PFSK-1 (cell line): ENCODE measurements around the gene LRRC8D.

Experiments
- FOXP2 ChIP-seq: optimal IDR thresholded peaks from 2 replicates; pipeline ENCODE3; 2011; ENCODE audit warnings: borderline replicate concordance, control low read depth, inconsistent platforms; ENCODE audit not compliant: insufficient read depth; ENCODE audit errors: extremely low read length, extremely low read depth
- POLR2AphosphoS5 ChIP-seq: IDR thresholded peaks from 2 replicates; pipeline ENCODE4 v1.6.1; 2012; ENCODE audit warnings: low read depth, mild to moderate bottlenecking, control low read depth, low read length, moderate library complexity
- SIN3A ChIP-seq: IDR thresholded peaks from 2 replicates; pipeline ENCODE4 v1.6.1; 2012; ENCODE audit warnings: mild to moderate bottlenecking, low read length, moderate library complexity, borderline replicate concordance; ENCODE audit not compliant: insufficient read depth
- TAF1 ChIP-seq: IDR thresholded peaks from 2 replicates; pipeline ENCODE4 v1.6.1; 2012; ENCODE audit warnings: low read length, control low read depth, borderline replicate concordance; ENCODE audit not compliant: insufficient read depth
- TF ChIP-seq, protein P1 (sequence below), 2 experiments: IDR thresholded peaks; 2 replicates each; pipeline versions ENCODE4 v1.6.1 to v1.8.0; 2011 to 2012; ENCODE audit warnings: low read depth in 2 of 2, low read length in 2 of 2, control low read depth in 1 of 2, inconsistent platforms in 1 of 2, mild to moderate bottlenecking in 1 of 2, moderate library complexity in 1 of 2; ENCODE audit not compliant: insufficient read depth in 1 of 2

The LRRC8D gene

GRCh38 chr1:89802841-89803240 is 18.0 kb upstream of the LRRC8D start:
- no peak for TF ChIP-seq FOXP2
- no peak for TF ChIP-seq SIN3A
- TF ChIP-seq TAF1: no peak
- TF ChIP-seq POLR2AphosphoS5: no peak
- TF ChIP-seq, protein P1, sequence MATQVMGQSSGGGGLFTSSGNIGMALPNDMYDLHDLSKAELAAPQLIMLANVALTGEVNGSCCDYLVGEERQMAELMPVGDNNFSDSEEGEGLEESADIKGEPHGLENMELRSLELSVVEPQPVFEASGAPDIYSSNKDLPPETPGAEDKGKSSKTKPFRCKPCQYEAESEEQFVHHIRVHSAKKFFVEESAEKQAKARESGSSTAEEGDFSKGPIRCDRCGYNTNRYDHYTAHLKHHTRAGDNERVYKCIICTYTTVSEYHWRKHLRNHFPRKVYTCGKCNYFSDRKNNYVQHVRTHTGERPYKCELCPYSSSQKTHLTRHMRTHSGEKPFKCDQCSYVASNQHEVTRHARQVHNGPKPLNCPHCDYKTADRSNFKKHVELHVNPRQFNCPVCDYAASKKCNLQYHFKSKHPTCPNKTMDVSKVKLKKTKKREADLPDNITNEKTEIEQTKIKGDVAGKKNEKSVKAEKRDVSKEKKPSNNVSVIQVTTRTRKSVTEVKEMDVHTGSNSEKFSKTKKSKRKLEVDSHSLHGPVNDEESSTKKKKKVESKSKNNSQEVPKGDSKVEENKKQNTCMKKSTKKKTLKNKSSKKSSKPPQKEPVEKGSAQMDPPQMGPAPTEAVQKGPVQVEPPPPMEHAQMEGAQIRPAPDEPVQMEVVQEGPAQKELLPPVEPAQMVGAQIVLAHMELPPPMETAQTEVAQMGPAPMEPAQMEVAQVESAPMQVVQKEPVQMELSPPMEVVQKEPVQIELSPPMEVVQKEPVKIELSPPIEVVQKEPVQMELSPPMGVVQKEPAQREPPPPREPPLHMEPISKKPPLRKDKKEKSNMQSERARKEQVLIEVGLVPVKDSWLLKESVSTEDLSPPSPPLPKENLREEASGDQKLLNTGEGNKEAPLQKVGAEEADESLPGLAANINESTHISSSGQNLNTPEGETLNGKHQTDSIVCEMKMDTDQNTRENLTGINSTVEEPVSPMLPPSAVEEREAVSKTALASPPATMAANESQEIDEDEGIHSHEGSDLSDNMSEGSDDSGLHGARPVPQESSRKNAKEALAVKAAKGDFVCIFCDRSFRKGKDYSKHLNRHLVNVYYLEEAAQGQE (IDR thresholded peaks at IDR 0.05; ENCODE audit: insufficient read depth in 1 of 2, low read depth in 2 of 2, low read length in 2 of 2): no peak

GRCh38 chr1:89804642-89805237 is 16.1 kb upstream of the LRRC8D start:
- TF ChIP-seq SIN3A (no peak), POLR2AphosphoS5 (no peak), TAF1 (no peak), FOXP2 (no peak)
- TF ChIP-seq, protein P1 (IDR thresholded peaks at IDR 0.05; ENCODE audit: insufficient read depth in 1 of 2, low read depth in 2 of 2, low read length in 2 of 2): no peak

DNA sequence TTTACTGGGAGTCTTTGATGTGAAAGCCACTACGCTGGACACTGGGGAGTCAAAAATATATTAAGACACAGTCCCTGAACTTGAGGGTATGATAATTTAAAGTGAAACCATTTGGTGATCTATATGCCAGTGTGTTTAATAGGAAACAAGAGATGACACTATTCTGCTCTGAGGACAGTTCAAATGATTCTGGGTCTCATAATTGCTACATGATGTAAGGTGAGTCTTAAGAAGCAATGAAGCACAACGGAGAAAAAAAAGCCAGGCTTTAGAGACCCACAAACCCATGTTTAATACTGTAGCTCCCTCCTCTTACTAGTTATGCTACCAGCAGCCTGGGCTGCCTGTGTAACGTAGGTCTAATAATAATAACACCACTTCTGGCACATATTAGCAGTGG is 14.2 kb upstream of the LRRC8D start:
- TF ChIP-seq SIN3A: no peak
- TF ChIP-seq FOXP2: no peak
- TF ChIP-seq TAF1: no peak
- TF ChIP-seq, protein P1 (IDR thresholded peaks at IDR 0.05; ENCODE audit: insufficient read depth in 1 of 2, low read depth in 2 of 2, low read length in 2 of 2): no peak
- TF ChIP-seq POLR2AphosphoS5: no peak

- TF ChIP-seq SIN3A: no peak
Measured at GRCh38 chr1:89807503-89807902, 13.3 kb upstream of the LRRC8D start.

DNA sequence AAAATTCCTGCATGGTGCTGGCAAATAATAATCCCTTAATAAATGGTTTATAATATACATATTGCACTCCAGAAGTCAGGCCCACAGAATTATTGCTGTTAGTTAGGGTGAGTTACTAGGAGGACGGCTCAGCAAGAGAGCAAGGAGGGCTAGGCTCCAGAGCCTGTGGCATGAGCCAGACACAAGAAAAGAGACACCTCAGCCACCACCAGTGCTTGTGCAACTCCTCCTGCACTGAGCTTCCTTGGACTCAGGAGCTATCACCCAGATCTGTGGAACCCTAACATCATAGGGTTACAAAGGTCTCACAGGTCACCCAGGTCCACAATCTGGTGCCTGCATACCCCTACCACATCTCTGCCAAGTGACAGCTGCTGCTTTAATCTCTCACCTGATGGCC is 12.8 kb upstream of the LRRC8D start:
- TF ChIP-seq, protein P1 (IDR thresholded peaks at IDR 0.05; ENCODE audit: insufficient read depth in 1 of 2, low read depth in 2 of 2, low read length in 2 of 2): 0 out of 4 replicates have a peak, but pooled peaks of 1 of the 2 experiments have one; percentile 24
- no peak for TF ChIP-seq SIN3A
- no peak for TF ChIP-seq POLR2AphosphoS5
- no peak for TF ChIP-seq FOXP2
